Measurements from ENCODE around the gene DIP2B. TPM values are rescaled to one million over a fixed set of nuclear protein-coding genes. Genes with fewer than 3 reads are reported as not detected.

DIP2B gene
- total and polyA plus RNA-seq, 2 of the 13 experiments (the other 11 are each of a cell fraction or from before 2014, with no cell fraction given) = 32.1 to 35.8 TPM

DNA sequence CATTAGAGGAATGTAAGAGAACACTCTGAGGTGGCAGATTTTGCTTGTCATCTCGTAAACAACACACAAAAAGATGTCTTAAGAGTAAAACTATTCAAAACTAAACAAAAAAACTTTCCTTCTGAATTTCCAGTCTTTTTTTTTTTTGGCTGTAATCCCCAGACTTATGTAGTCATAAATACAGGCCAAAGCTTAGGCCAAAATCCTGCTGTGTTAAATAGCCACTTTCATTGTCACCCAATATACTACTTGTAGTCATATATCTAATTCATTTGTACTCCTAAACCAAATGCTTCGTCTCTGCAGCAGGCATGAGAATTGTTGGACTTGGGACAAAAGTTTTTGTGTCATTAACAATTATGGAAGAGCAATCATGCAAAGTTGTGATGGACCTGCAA, 155.6 kb downstream of the DIP2B start:
- Histone ChIP-seq H3K9ac (ENCODE audit: insufficient read depth, low read depth, low read length) (no peak overlapping the region), H3K4me2 (ENCODE audit: low read depth, low read length) (no peak overlapping the region), H2AFZ (ENCODE audit: low read length) (no peak overlapping the region), H3K27me3 (ENCODE audit: control insufficient read depth in 1 of 2, insufficient read depth in 2 of 2, low read length in 2 of 2) (no peaks in the 10 kb centered on the region), H3K4me3 (replicated peaks in 1 of 3; ENCODE audit: insufficient read depth in 1 of 3, low read depth in 2 of 3, low read length in 3 of 3) (no peak overlapping the region), H3K27ac (ENCODE audit: extremely low read length, insufficient read depth, low read length) (no peak overlapping the region), H4K20me1 (ENCODE audit: insufficient read depth, low read length) (no peaks in the 10 kb centered on the region), H3K36me3 (replicated peaks in 1 of 2; ENCODE audit: control insufficient read depth in 1 of 2, insufficient read depth in 2 of 2, low read length in 2 of 2) (peaks cover 12 to 26% of the 10 kb centered on the region in 2 experiments; a peak in 4 of 5 replicates), H3K4me1 (ENCODE audit: insufficient read depth, low read length) (peaks cover 59% of the 10 kb centered on the region), H3K9me3 (ENCODE audit: low read length) (no peaks in the 10 kb centered on the region), H3K79me2 (ENCODE audit: insufficient read depth, low read length) (peaks cover 7% of the 10 kb centered on the region)
- TF ChIP-seq ZNF567 (CRISPR knock-in tag; IDR thresholded peaks at IDR 0.05; ENCODE audit: borderline replicate concordance) (no peak), KLF9 (CRISPR knock-in tag; IDR thresholded peaks at IDR 0.05; ENCODE audit: low read depth) (no peak), KDM6A (CRISPR knock-in tag; IDR thresholded peaks at IDR 0.05; ENCODE audit: low read depth) (no peak), ZNF616 (CRISPR knock-in tag; IDR thresholded peaks at IDR 0.05; ENCODE audit: low read depth) (no peak)
- TF ChIP-seq, protein P1, sequence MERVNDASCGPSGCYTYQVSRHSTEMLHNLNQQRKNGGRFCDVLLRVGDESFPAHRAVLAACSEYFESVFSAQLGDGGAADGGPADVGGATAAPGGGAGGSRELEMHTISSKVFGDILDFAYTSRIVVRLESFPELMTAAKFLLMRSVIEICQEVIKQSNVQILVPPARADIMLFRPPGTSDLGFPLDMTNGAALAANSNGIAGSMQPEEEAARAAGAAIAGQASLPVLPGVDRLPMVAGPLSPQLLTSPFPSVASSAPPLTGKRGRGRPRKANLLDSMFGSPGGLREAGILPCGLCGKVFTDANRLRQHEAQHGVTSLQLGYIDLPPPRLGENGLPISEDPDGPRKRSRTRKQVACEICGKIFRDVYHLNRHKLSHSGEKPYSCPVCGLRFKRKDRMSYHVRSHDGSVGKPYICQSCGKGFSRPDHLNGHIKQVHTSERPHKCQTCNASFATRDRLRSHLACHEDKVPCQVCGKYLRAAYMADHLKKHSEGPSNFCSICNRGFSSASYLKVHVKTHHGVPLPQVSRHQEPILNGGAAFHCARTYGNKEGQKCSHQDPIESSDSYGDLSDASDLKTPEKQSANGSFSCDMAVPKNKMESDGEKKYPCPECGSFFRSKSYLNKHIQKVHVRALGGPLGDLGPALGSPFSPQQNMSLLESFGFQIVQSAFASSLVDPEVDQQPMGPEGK (CRISPR knock-in tag; IDR thresholded peaks at IDR 0.05) = no peak
- in situ Hi-C loops (cut with HindIII; ENCODE audit: extremely low pct_ligation_motif_present, low pct_unique_long_range_greater_than_20kb) (no loop called here), intact Hi-C loops (cut with micrococcal nuclease; ENCODE audit: unreplicated experiment) (no loop called here)
- no peak for DNase-seq (ENCODE audit: low spot score)
- 97% methylated on average over 2 of the region's 2 CpGs for whole genome bisulfite sequencing (ENCODE audit: low lambda C conversion rate)
- ATAC-seq = no peak
- ChIA-PET CTCF (ENCODE audit: low intra/inter-chr PET ratio, low total read pairs) (no interaction called here), POLR2A (interaction anchor here (1.0 kb wide), 1 partner anchor 39 kb away, joined by 3 read pairs; no protein-coding TSS in a partner anchor)
- no peak for FAIRE-seq
- no TSS peak for BruUV-seq (replicated peaks)

DNA sequence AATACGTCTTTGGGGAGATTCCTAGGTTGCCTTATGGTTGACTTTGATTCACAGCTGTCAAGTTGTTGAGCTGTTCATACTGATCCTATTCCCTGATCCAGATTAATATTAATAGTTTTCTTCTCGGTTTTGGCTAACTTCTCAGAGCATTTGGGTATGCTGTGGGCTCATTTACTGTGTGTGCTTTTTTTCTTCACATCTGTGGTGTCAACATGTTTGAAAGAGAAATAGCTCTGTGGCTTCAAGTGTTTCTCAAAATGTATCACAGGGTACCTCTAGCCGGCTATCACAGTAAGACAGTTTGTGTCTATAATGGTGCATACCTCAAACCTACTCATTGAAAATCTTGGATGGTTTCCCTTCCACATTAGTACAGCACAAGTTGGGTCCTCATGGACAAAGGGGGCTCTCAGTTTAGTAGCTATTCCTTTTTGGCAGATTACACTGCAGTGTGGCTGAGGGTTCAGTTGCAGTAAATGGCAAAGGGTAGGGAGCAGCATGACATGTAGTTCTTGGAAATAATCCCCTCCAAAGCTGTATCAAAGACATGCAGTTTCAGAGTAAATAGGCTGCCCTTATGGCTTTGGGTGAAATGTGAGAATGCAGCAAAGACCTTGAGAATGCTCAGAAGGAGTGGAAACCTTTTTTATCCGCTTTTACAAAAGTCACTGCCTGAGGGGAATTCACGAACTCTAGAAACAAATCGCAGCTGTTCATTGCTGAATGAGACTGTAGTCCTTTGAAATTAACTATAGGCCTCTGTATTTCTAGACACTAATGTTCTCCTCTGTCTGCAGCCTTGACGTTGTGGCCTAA, 156.7 kb downstream of the DIP2B start:
- Histone ChIP-seq H3K9me3 (ENCODE audit: low read length) (no peaks in the 10 kb centered on the region), H3K36me3 (replicated peaks in 1 of 2; ENCODE audit: control insufficient read depth in 1 of 2, insufficient read depth in 2 of 2, low read length in 2 of 2) (peaks cover 12 to 26% of the 10 kb centered on the region in 2 experiments; a peak in 4 of 5 replicates), H3K4me2 (ENCODE audit: low read depth, low read length) (no peak overlapping the region), H3K79me2 (ENCODE audit: insufficient read depth, low read length) (peaks cover 6% of the 10 kb centered on the region), H3K4me1 (ENCODE audit: insufficient read depth, low read length) (peaks cover 48% of the 10 kb centered on the region), H3K4me3 (replicated peaks in 1 of 3; ENCODE audit: insufficient read depth in 1 of 3, low read depth in 2 of 3, low read length in 3 of 3) (no peak overlapping the region), H2AFZ (ENCODE audit: low read length) (no peak overlapping the region), H3K27ac (ENCODE audit: extremely low read length, insufficient read depth, low read length) (no peak overlapping the region), H3K27me3 (ENCODE audit: control insufficient read depth in 1 of 2, insufficient read depth in 2 of 2, low read length in 2 of 2) (no peaks in the 10 kb centered on the region), H4K20me1 (ENCODE audit: insufficient read depth, low read length) (no peaks in the 10 kb centered on the region), H3K9ac (ENCODE audit: insufficient read depth, low read depth, low read length) (no peak overlapping the region)
- CTCF ChIA-PET (ENCODE audit: low intra/inter-chr PET ratio, low total read pairs) = no interaction called here
- BruUV-seq (replicated peaks) = no TSS peak
- TF ChIP-seq ZNF543 (CRISPR knock-in tag; IDR thresholded peaks at IDR 0.05) = no peak
- no peak for TF ChIP-seq PHB2 (IDR thresholded peaks at IDR 0.05; ENCODE audit: partially characterized antibody)
- no peak for TF ChIP-seq SP4 (CRISPR knock-in tag; IDR thresholded peaks at IDR 0.05)
- intact Hi-C loops (cut with micrococcal nuclease; ENCODE audit: unreplicated experiment) (no loop called here), in situ Hi-C loops (cut with HindIII; ENCODE audit: extremely low pct_ligation_motif_present, low pct_unique_long_range_greater_than_20kb) (no loop called here)
- no peak for ATAC-seq
- POLR2A ChIA-PET = no interaction called here
- DNase-seq (ENCODE audit: low spot score) = no peak
- WGBS (ENCODE audit: low lambda C conversion rate) = 81% methylated on average over 7 of the region's 7 CpGs
- FAIRE-seq = no peak
